Measurements from ENCODE around the gene ARHGAP1.

DNA sequence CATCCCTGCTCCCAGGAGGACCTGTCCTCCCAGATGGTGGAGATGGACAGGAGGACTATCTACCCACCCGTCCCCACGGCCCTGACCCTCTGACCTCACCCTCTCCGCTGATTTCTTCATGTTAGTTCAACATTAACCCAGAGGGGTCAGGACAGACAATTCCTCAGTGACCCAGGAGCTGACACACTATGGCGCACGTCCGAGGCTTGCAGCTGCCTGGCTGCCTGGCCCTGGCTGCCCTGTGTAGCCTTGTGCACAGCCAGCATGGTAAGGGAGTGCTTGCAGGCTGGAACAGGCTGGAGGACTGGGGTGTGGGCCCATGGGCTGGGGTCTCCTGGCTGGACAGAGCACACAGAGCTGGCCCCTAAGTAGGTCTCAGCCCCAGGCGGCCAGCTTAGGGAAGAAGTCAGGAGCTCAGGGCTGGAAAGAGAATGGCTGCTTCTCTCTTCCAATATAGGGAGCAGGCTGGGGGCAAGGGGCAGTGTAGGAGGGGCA lies 18.7 kb upstream of the ARHGAP1 start, which contains the start of gene F2:
- TF ChIP-seq CTCF (IDR thresholded peaks at IDR 0.05): no peak
- TF ChIP-seq POLR2A (IDR thresholded peaks at IDR 0.05): no peak
- TF ChIP-seq POLR2AphosphoS5 (IDR thresholded peaks at IDR 0.05): no peak
